Lower leg skin (tissue), 4 donors: ENCODE measurements around the gene ZNF236. TPM values are rescaled to one million over a fixed set of nuclear protein-coding genes. Genes with fewer than 3 reads are reported as not detected.
"Not testable (repeated sequence)": the region's sequence is repeated elsewhere in the genome, so short reads cannot be mapped to it uniquely, and the experiment has no call there.

Experiments used
- DNase-seq, 2 donors: peaks; one replicate each; pipeline ENCODE4 v3.0.0-alpha.2; 2019; ENCODE audit warnings: low spot score in 2 of 2
- H3K4me3 ChIP-seq: fragments of 200-600 bp; sonication (generic); 2 replicates; pipeline ENCODE4 v1.5.1; 2017; ENCODE audit warnings: mild to moderate bottlenecking, low read depth; ENCODE audit not compliant: poor library complexity, severe bottlenecking
- POLR2A ChIP-seq, 2 donors: fragments of 450-650 bp; IDR thresholded peaks; one replicate each; pipeline ENCODE4 v1.6.1; 2016 to 2017; ENCODE audit warnings: antibody characterized with exemption in 2 of 2, mild to moderate bottlenecking in 1 of 2, moderate library complexity in 1 of 2
- WGBS, 2 donors: methylation state at CpG; one replicate each; pipeline ENCODE4 v1.1.5; 2018; 5-methylcytosine and 5-hydroxymethylcytosine counted together
- intact Hi-C: fragments of 100-400 bp; cut with DNase I; formaldehyde crosslinking; loops from one replicate; pipeline ENCODE4 v1.15.0; 2023; ENCODE audit warnings: low total_unique reads
- total RNA-seq, 4 donors: library from RNA; depleted of rRNA; stranded (reverse); fragments of >200 nt; gene quantifications; one replicate each; pipeline ENCODE4 v1.1.0, GENCODE V29; 2016
- TF ChIP-seq, protein P1 (sequence below), 3 donors: fragments of 450-650 bp; IDR thresholded peaks; one replicate each; pipeline ENCODE4 v1.5.1; 2016; ENCODE audit warnings: antibody characterized with exemption in 3 of 3, mild to moderate bottlenecking in 3 of 3, moderate library complexity in 2 of 3

ZNF236 gene
- total RNA-seq, 4 donors from 2014 or later, result 8.9 to 15.2 (median 11.8) TPM

DNA sequence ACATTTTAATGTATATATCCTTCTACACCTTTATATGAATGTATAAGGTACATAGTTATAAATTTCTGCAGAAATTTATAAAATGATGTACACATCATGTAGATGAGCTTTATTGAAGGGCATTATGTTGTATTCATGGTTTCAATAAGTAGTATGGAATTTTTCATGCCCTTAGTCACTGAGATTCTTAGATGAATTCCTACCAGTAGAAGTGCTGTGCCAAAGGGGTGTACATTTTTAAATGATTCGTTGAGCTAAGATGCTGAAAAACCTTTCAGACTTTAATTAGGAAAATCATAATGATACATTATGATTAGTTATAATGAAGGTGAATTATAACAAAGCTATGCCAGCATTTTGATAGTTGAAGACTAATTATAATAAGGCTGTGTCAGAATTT, 115.2 kb downstream of the ZNF236 start:
- DNase-seq, result no peak
- WGBS, 2 donors, result 61 to 77% methylated on average over 1 of the region's 1 CpG
- no peak for TF ChIP-seq POLR2A (IDR thresholded peaks at IDR 0.05)
- TF ChIP-seq, protein P1, sequence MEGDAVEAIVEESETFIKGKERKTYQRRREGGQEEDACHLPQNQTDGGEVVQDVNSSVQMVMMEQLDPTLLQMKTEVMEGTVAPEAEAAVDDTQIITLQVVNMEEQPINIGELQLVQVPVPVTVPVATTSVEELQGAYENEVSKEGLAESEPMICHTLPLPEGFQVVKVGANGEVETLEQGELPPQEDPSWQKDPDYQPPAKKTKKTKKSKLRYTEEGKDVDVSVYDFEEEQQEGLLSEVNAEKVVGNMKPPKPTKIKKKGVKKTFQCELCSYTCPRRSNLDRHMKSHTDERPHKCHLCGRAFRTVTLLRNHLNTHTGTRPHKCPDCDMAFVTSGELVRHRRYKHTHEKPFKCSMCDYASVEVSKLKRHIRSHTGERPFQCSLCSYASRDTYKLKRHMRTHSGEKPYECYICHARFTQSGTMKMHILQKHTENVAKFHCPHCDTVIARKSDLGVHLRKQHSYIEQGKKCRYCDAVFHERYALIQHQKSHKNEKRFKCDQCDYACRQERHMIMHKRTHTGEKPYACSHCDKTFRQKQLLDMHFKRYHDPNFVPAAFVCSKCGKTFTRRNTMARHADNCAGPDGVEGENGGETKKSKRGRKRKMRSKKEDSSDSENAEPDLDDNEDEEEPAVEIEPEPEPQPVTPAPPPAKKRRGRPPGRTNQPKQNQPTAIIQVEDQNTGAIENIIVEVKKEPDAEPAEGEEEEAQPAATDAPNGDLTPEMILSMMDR (IDR thresholded peaks at IDR 0.05), result no peak
- no peak overlapping the region for H3K4me3 ChIP-seq
- intact Hi-C loops, result no loop called here

DNA sequence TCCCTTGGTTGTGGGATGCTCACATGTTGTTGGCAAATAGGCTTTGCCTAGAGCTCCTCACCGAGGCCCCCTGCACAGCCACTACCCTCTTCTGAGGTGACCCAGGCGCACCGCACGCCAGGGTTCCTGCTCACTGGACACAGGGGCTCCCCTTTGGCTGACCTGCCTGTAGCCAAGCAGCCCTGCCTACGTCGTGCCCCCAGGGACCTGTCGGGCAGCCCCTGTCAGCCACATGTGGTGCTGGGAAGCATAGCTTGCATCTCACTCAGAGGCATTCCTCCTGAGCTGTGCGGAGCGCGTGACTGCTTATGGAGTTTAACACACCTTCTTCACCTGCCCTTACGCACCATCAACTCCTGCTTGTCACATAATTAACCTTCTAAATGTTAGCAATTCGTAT, 116.3 kb downstream of the ZNF236 start:
- TF ChIP-seq POLR2A (IDR thresholded peaks at IDR 0.05), result no peak
- TF ChIP-seq, protein P1 (IDR thresholded peaks at IDR 0.05), result no peak
- 90 to 92% methylated on average over 10 to 12 of the region's 12 CpGs for WGBS, 2 donors
- H3K4me3 ChIP-seq, result no peak overlapping the region
- intact Hi-C loops, result no loop called here
- no peak for DNase-seq

DNA sequence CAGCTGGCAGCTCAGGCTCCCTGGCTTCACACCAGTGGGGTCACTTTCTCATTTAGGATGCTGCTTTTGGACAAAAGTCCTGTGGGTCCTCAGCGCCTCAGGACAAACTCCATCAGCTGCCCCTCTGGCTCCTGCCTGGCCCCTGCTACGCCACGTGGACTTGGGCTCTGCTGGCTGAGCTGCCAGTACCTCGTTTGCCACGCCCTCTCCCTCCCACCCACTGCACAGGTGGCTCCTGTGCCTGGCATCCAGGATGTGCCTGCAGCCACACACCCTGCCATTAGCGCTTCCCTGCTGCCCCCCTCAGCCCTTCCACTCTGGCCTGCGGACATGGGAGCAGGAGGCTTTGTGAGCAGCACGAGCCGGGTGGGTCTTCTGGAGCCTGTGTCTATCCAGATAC, 118.9 kb downstream of the ZNF236 start:
- intact Hi-C loops, result no loop called here

DNA sequence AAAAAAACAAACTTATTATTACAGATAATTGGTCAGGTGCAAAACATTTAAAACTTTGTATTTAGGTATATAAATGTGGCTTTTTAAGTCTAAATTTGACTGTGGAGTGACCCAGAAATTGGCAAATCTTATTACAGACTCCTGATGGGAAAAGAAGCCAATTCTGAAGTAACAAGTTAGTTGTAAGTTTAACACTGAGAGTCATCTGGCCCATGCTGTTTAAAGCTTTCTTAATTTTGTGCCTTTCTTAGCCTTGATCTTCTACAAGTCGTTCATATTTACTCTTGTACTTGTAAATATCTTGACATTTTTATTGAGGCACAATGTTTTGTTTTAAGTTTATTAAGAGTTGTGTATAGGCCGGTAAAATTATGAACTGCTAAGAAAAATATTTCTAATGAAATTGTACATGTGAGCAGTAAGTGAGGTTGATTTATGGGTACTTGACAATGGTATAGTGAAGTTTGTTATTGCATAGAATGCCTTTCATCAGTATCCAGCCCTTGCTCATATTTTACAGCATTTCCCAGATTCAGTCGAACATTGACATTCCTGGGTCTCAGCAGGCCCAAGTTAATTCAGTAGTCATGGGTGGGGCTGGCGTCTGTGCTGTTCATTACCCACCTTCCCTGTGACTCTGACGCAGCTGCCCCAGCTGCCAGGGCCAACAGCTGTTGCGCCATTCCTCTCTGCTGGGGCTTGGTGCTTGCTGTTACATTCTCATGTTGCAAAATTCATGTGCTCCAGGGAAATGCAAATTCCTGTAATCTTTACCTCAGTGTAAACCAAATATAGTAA, 121.4 kb downstream of the ZNF236 start:
- H3K4me3 ChIP-seq, result no peak overlapping the region
- WGBS, 2 donors, result 61 to 67% methylated on average over 6 of the region's 6 CpGs
- intact Hi-C loops, result no loop called here
- no peak for TF ChIP-seq POLR2A (IDR thresholded peaks at IDR 0.05)
- TF ChIP-seq, protein P1 (IDR thresholded peaks at IDR 0.05), result no peak
- DNase-seq, result peak; percentile 72 to 91

More for the DNA sequence above, 118.9 kb downstream of the ZNF236 start:
- H3K4me3 ChIP-seq, result no peak overlapping the region
- WGBS, 2 donors, result 92 to 93% methylated on average over 9 of the region's 9 CpGs
- no peak for DNase-seq
- no peak for TF ChIP-seq POLR2A (IDR thresholded peaks at IDR 0.05)
- TF ChIP-seq, protein P1 (IDR thresholded peaks at IDR 0.05), result no peak

DNA sequence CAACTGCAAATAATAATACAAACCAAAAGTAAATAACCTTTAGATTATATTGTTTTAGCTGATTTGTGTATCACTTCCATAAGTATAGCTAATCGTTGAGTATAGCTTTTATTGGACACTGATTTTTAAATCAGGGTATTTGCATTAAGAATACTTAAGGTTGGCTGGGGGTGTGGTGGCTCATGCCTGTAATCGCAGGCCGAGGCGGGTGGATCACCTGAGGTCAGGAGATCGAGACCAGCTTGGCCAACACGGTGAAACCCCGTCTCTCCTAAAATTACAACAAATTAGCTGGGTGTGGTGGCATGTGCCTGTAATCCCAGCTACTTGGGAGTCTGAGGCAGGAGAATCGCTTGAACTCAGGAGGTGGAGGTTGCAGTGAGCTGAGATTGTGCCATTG, 122.0 kb downstream of the ZNF236 start:
- 92 to 95% methylated on average over 8 of the region's 8 CpGs for whole genome bisulfite sequencing, 2 donors
- DNase-seq, H3K4me3 ChIP-seq, intact Hi-C loops: not testable (repeated sequence)

DNA sequence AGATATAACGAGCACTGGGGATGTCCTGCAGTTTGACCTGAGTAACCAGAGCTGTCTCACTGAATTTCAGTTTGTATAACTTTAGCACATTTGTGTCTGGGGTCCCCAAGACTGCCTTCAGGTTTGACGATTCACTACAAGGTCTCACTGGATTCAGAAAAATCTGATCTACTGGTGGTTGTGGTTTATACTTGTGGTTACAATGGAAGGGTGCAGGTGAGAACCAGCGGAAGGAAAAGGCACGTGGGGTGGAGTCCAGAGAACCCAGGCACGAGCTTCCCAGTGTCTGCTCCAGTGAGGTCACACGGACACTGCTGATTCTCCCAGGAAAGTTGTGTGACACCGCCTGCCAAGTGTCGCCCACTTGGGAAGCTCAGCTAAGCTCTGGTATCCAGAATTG, 126.0 kb downstream of the ZNF236 start:
- intact Hi-C loops, result no loop called here

More for the DNA sequence above, 126.0 kb downstream of the ZNF236 start:
- 88 to 97% methylated on average over 8 of the region's 8 CpGs for WGBS, 2 donors
- H3K4me3 ChIP-seq, result no peak overlapping the region
- TF ChIP-seq POLR2A (IDR thresholded peaks at IDR 0.05), result no peak
- TF ChIP-seq, protein P1 (IDR thresholded peaks at IDR 0.05), result no peak
- DNase-seq, result no peak
